Measurements from ENCODE around the gene DRD2. TPM values are rescaled to one million over a fixed set of nuclear protein-coding genes. Genes with fewer than 3 reads are reported as not detected.

DRD2 gene
- total RNA-seq, 4 donors from 2014 or later, result 0.13 to 0.17 TPM; not detected in 2

- Histone ChIP-seq H3K9me3 (no peaks in the 10 kb centered on the region), H3K36me3 (no peaks in the 10 kb centered on the region), H3K27ac (replicated peaks in 1 of 4) (no peak overlapping the region), H3K4me3 (no peak overlapping the region), H3K27me3 (peaks cover 0 to 16% (median 0%) of the 10 kb centered on the region in 4 donors), H3K4me1 (no peaks in the 10 kb centered on the region)
- WGBS, result 40% methylated on average over 1 of the region's 3 CpGs
- intact Hi-C loops (cut with DNase I), result no loop called here
- no peak for DNase-seq (ENCODE audit: extremely low spot score)
- TF ChIP-seq EP300 (IDR thresholded peaks at IDR 0.05), result no peak
- TF ChIP-seq POLR2A (IDR thresholded peaks at IDR 0.05; ENCODE audit: low read depth), result no peak
- TF ChIP-seq CTCF (IDR thresholded peaks at IDR 0.05), result no peak
- no peak for TF ChIP-seq POLR2AphosphoS5 (IDR thresholded peaks at IDR 0.05)
Measured at GRCh38 chr11:113460469-113460868, 14.7 kb downstream of the DRD2 start.

- TF ChIP-seq POLR2A (IDR thresholded peaks at IDR 0.05; ENCODE audit: low read depth), result no peak
- TF ChIP-seq CTCF (IDR thresholded peaks at IDR 0.05), result no peak
- no peak for TF ChIP-seq POLR2AphosphoS5 (IDR thresholded peaks at IDR 0.05)
- no peak for TF ChIP-seq EP300 (IDR thresholded peaks at IDR 0.05)
- H3K4me1 ChIP-seq, result no peaks in the 10 kb centered on the region
- H3K27me3 ChIP-seq, result peaks cover 0 to 10% (median 0%) of the 10 kb centered on the region in 4 donors
- no peak overlapping the region for H3K4me3 ChIP-seq
- no peak overlapping the region for H3K27ac ChIP-seq (replicated peaks in 1 of 4)
- 87% methylated on average over 1 of the region's 1 CpG for WGBS
- H3K9me3 ChIP-seq, result no peaks in the 10 kb centered on the region
- intact Hi-C loops (cut with DNase I), result no loop called here
- no peak for DNase-seq (ENCODE audit: extremely low spot score)
- no peaks in the 10 kb centered on the region for H3K36me3 ChIP-seq
Measured at GRCh38 chr11:113458189-113458588, 17.0 kb downstream of the DRD2 start.

- Histone ChIP-seq H3K4me1 (no peaks in the 10 kb centered on the region), H3K9me3 (no peaks in the 10 kb centered on the region), H3K4me3 (no peak overlapping the region), H3K36me3 (no peaks in the 10 kb centered on the region), H3K27me3 (peaks cover 0 to 10% (median 0%) of the 10 kb centered on the region in 4 donors), H3K27ac (replicated peaks in 1 of 4) (no peak overlapping the region)
- no peak for DNase-seq (ENCODE audit: extremely low spot score)
- TF ChIP-seq EP300 (IDR thresholded peaks at IDR 0.05), result no peak
- no peak for TF ChIP-seq POLR2AphosphoS5 (IDR thresholded peaks at IDR 0.05)
- TF ChIP-seq CTCF (IDR thresholded peaks at IDR 0.05), result no peak
- TF ChIP-seq POLR2A (IDR thresholded peaks at IDR 0.05; ENCODE audit: low read depth), result no peak
- intact Hi-C loops (cut with DNase I), result no loop called here
- WGBS, result 65% methylated on average over 2 of the region's 2 CpGs
Measured at GRCh38 chr11:113457784-113458183, 17.4 kb downstream of the DRD2 start.

GRCh38 chr11:113454455-113454854 is 20.7 kb downstream of the DRD2 start:
- no peak for DNase-seq (ENCODE audit: extremely low spot score)
- no peak for TF ChIP-seq EP300 (IDR thresholded peaks at IDR 0.05)
- TF ChIP-seq POLR2A (IDR thresholded peaks at IDR 0.05; ENCODE audit: low read depth), result no peak
- no peak for TF ChIP-seq POLR2AphosphoS5 (IDR thresholded peaks at IDR 0.05)
- TF ChIP-seq CTCF (IDR thresholded peaks at IDR 0.05), result no peak
- WGBS, result 65% methylated on average over 1 of the region's 2 CpGs

GRCh38 chr11:113449743-113450142 is 25.5 kb downstream of the DRD2 start:
- H3K27me3 ChIP-seq, result peaks cover 0 to 12% (median 0%) of the 10 kb centered on the region in 4 donors
- H3K4me1 ChIP-seq, result no peaks in the 10 kb centered on the region
- H3K4me3 ChIP-seq, result no peak overlapping the region
- intact Hi-C loops (cut with DNase I), result no loop called here
- no peak for TF ChIP-seq POLR2A (IDR thresholded peaks at IDR 0.05; ENCODE audit: low read depth)
- WGBS, result 76% methylated on average over 6 of the region's 6 CpGs
- H3K9me3 ChIP-seq, result no peaks in the 10 kb centered on the region
- no peaks in the 10 kb centered on the region for H3K36me3 ChIP-seq
- H3K27ac ChIP-seq (replicated peaks in 1 of 4), result no peak overlapping the region
- no peak for DNase-seq (ENCODE audit: extremely low spot score)

More at GRCh38 chr11:113454455-113454854, 20.7 kb downstream of the DRD2 start:
- no peak overlapping the region for H3K27ac ChIP-seq (replicated peaks in 1 of 4)
- no peaks in the 10 kb centered on the region for H3K4me1 ChIP-seq
- H3K9me3 ChIP-seq, result no peaks in the 10 kb centered on the region
- no peak overlapping the region for H3K4me3 ChIP-seq
- intact Hi-C loops (cut with DNase I), result no loop called here
- no peaks in the 10 kb centered on the region for H3K36me3 ChIP-seq
- no peaks in the 10 kb centered on the region for H3K27me3 ChIP-seq

Data from esophagus muscularis mucosa (tissue), 4 donors.